GM12875 (cell line): ENCODE data around the gene DENND1B.
"Not testable (repeated sequence)": the region's sequence is repeated elsewhere in the genome, so short reads cannot be mapped to it uniquely, and the experiment has no call there.

Experiments used
- H3K4me3 ChIP-seq: one replicate; pipeline ENCODE4 v1.5.1; 2011; ENCODE audit warnings: low read depth, low read length, control low read depth
- CTCF ChIP-seq: IDR thresholded peaks from 2 replicates; pipeline ENCODE4 v1.5.1; 2011; ENCODE audit warnings: low read depth, mild to moderate bottlenecking, control low read depth, inconsistent platforms, low read length, moderate library complexity, borderline replicate concordance; ENCODE audit not compliant: insufficient read depth

DENND1B gene

GRCh38 chr1:197496722-197497121, 278.6 kb downstream of the DENND1B start:
- no peak for TF ChIP-seq CTCF
- H3K4me3 ChIP-seq, result no peak overlapping the region

DNA sequence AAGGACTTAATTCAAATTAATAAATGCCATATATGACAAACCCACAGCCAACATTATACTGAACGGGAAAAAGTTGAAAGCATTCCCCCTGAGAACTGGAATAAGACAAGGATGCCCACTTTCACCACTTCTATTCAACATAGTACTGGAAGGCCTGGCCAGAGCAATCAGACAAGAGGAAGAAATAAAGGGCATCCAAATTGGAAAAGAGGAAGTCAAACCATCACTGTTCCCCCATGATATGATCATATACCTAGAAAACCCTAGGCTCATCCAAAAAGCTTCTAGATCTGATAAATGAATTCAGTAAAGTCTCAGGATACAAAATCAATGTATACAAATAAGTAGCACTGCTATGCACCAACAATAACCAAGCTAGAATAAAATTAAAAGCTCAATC, 283.8 kb downstream of the DENND1B start:
- H3K4me3 ChIP-seq, result not testable (repeated sequence)

DNA sequence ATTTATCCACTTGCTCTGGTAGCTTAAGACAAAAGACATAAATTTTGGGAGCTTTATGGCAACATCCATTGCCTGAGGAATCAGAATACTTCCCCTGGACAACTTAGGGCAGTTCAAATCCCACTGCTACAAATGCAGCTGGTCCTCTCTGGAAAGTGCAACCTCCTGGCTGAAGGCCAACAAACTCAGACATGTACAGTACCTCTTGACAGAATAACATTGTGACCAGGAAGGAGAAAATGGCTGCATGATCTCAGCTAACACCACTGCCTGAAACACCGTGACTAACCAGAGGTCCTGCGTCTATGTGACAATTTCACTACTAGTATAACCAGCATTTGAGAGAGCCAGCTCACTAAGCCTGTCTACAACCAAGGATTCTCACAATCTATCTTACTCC, 288.3 kb downstream of the DENND1B start:
- TF ChIP-seq CTCF, result no peak
- H3K4me3 ChIP-seq, result no peak overlapping the region

DNA sequence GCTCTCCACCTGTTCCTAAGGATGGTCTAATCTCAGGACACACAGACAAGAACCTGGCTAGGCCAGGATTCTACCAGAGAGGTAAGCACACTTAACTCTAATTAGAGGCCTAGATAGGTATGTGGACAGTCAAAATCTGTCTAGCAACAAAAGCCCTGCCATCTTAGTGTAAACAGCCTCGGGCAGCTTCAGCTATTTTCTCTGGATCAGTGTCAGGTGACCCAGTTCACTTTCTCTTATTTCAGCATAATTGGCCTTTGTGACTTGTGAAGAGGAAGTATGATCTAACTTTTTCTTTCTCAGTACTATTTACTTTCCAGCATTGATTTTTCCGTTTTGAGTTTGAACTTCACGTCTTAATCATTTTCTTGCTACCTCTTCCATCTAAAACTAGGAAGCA, 289.5 kb downstream of the DENND1B start:
- TF ChIP-seq CTCF, result no peak
- no peak overlapping the region for H3K4me3 ChIP-seq

DNA sequence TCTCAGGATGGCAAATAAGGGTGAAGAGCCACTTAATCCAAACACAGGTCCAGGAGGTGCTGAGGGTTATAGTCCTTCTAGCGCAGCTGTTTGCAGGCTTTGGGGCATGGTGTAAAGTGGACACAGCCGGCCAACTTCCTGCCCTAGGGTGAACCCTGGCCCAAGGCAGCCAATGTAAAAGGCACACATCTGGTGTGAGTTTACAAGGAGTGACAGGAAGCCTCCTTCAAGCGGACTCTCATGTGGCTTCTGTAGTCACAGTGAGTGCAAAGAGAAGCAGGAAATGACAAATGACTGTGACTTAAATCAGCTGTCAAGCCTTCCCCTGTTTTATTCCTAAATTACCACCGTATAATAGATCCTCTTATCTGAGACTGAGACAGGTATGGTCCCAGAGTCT, 294.2 kb downstream of the DENND1B start:
- TF ChIP-seq CTCF, result no peak

GRCh38 chr1:197480446-197480845, 294.8 kb downstream of the DENND1B start:
- TF ChIP-seq CTCF, result no peak
- H3K4me3 ChIP-seq, result no peak overlapping the region

More for the DNA sequence above, 294.2 kb downstream of the DENND1B start:
- H3K4me3 ChIP-seq, result no peak overlapping the region

DNA sequence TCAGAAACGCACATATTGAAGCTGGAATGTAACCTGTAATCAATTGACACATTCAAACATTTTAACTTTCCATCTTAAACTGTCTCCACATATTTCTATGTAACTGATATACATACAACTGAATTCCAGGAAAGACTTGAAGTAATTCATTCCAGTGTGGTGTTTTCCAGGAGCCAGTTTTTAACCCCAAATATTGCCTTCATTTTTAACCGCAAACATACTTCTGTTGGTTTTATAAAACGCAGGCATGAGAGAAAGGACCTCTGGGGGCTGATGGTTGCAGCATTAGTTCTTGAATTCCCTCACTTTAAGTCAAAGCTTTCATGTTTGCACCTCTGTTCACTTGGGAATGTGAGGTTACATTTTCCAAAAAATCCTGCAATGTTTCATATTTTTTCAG, 303.1 kb downstream of the DENND1B start:
- no peak overlapping the region for H3K4me3 ChIP-seq
- no peak for TF ChIP-seq CTCF
